ENCODE data around the gene NPAS2. TPM values are rescaled to one million over a fixed set of nuclear protein-coding genes. Genes with fewer than 3 reads are reported as not detected.

Gene NPAS2
- total RNA-seq, 1 donor from 2014 or later = 39.4 TPM

- Mint-ChIP-seq H3K36me3 (no peaks in the 10 kb centered on the region), H3K27me3 (ENCODE audit: insufficient read depth, low read depth) (peaks cover 10% of the 10 kb centered on the region), H3K9me3 (no peaks in the 10 kb centered on the region), H3K27ac (peak overlapping the region; percentile 82), H3K4me1 (peaks cover 27% of the 10 kb centered on the region), H3K4me3 (peak overlapping the region; percentile 60)
- peaks cover 14% of the 10 kb centered on the region for H3K4me1 ChIP-seq
- DNase-seq (ENCODE audit: low spot score) = no peak
- no peaks in the 10 kb centered on the region for H3K27me3 ChIP-seq
- no peaks in the 10 kb centered on the region for H3K79me2 ChIP-seq (ENCODE audit: low read depth)
- no peak for TF ChIP-seq EZH2phosphoT487 (IDR thresholded peaks at IDR 0.05)
- no peak for TF ChIP-seq CTCF (IDR thresholded peaks at IDR 0.05)
- TF ChIP-seq EZH2 (IDR thresholded peaks at IDR 0.05) = no peak
- H3K4me2 ChIP-seq = no peak overlapping the region
- H3K9ac ChIP-seq = no peak overlapping the region
- H3K27ac ChIP-seq = no peak overlapping the region
- peaks cover 12% of the 10 kb centered on the region for H3F3A ChIP-seq (ENCODE audit: low read depth)
- no peaks in the 10 kb centered on the region for H4K20me1 ChIP-seq (ENCODE audit: low read depth)
- H2AFZ ChIP-seq (replicated peaks) = no peak overlapping the region
- H3K4me3 ChIP-seq = no peak overlapping the region
- no peaks in the 10 kb centered on the region for H3K9me3 ChIP-seq (ENCODE audit: low read depth)
- no peaks in the 10 kb centered on the region for H3K36me3 ChIP-seq
These were observed 156.9 kb downstream of the NPAS2 start for GRCh38 chr2:100976645-100977391.

- Histone ChIP-seq H3K4me3 (no peak overlapping the region), H3K36me3 (no peaks in the 10 kb centered on the region), H3F3A (ENCODE audit: low read depth) (peaks cover 12% of the 10 kb centered on the region), H3K27ac (no peak overlapping the region), H3K27me3 (no peaks in the 10 kb centered on the region), H3K9me3 (ENCODE audit: low read depth) (no peaks in the 10 kb centered on the region), H3K9ac (no peak overlapping the region), H3K4me1 (peaks cover 18% of the 10 kb centered on the region), H2AFZ (replicated peaks) (no peak overlapping the region), H4K20me1 (ENCODE audit: low read depth) (no peaks in the 10 kb centered on the region), H3K79me2 (ENCODE audit: low read depth) (no peaks in the 10 kb centered on the region), H3K4me2 (no peak overlapping the region)
- Mint-ChIP-seq H3K27ac (no peak overlapping the region), H3K4me1 (peaks cover 34% of the 10 kb centered on the region), H3K36me3 (no peaks in the 10 kb centered on the region), H3K4me3 (no peak overlapping the region), H3K9me3 (no peaks in the 10 kb centered on the region), H3K27me3 (ENCODE audit: insufficient read depth, low read depth) (peaks cover 6% of the 10 kb centered on the region)
- no peak for DNase-seq (ENCODE audit: low spot score)
- TF ChIP-seq EZH2phosphoT487 (IDR thresholded peaks at IDR 0.05) = no peak
- TF ChIP-seq EZH2 (IDR thresholded peaks at IDR 0.05) = no peak
- no peak for TF ChIP-seq CTCF (IDR thresholded peaks at IDR 0.05)
These were observed 157.6 kb downstream of the NPAS2 start for GRCh38 chr2:100977511-100977910.

- Histone ChIP-seq H3K79me2 (ENCODE audit: low read depth) (no peaks in the 10 kb centered on the region), H3K9ac (no peak overlapping the region), H3K36me3 (no peaks in the 10 kb centered on the region), H4K20me1 (ENCODE audit: low read depth) (no peaks in the 10 kb centered on the region), H3K27me3 (no peaks in the 10 kb centered on the region), H3K4me3 (no peak overlapping the region), H2AFZ (replicated peaks) (no peak overlapping the region), H3K4me1 (peaks cover 18% of the 10 kb centered on the region), H3K9me3 (ENCODE audit: low read depth) (no peaks in the 10 kb centered on the region), H3F3A (ENCODE audit: low read depth) (peaks cover 12% of the 10 kb centered on the region), H3K4me2 (no peak overlapping the region), H3K27ac (no peak overlapping the region)
- H3K27ac Mint-ChIP-seq = no peak overlapping the region
- no peaks in the 10 kb centered on the region for H3K9me3 Mint-ChIP-seq
- H3K36me3 Mint-ChIP-seq = no peaks in the 10 kb centered on the region
- TF ChIP-seq EZH2 (IDR thresholded peaks at IDR 0.05) (no peak), EZH2phosphoT487 (IDR thresholded peaks at IDR 0.05) (no peak), CTCF (IDR thresholded peaks at IDR 0.05) (no peak)
- peaks cover 6% of the 10 kb centered on the region for H3K27me3 Mint-ChIP-seq (ENCODE audit: insufficient read depth, low read depth)
- H3K4me1 Mint-ChIP-seq = peaks cover 37% of the 10 kb centered on the region
- no peak for DNase-seq (ENCODE audit: low spot score)
- H3K4me3 Mint-ChIP-seq = no peak overlapping the region
These were observed 158.7 kb downstream of the NPAS2 start for GRCh38 chr2:100978582-100979191.
